Keratinocyte (primary cell): ENCODE measurements around the gene PCARE. TPM values are rescaled to one million over a fixed set of nuclear protein-coding genes. Genes with fewer than 3 reads are reported as not detected.

Experiments used
- DNase-seq: peaks from one replicate; pipeline ENCODE4 v3.0.0-alpha.2; 2011; ENCODE audit warnings: low read depth, missing footprints, low spot score
- FAIRE-seq: peaks from 2 replicates; lab custom pipeline; 2011; peaks lifted over from hg19 to GRCh38; lab: Jason Lieb, UNC
- H2AFZ ChIP-seq: 2 replicates; pipeline ENCODE4 v1.6.0; 2012; ENCODE audit warnings: low read length, control low read depth, inconsistent platforms; ENCODE audit not compliant: control insufficient read depth
- H3K27ac ChIP-seq: 2 replicates; pipeline ENCODE4 v1.5.1; 2011; ENCODE audit warnings: low read length; ENCODE audit not compliant: control insufficient read depth, insufficient read depth
- H3K27me3 ChIP-seq: 3 replicates; pipeline ENCODE4 v1.6.0; 2011; ENCODE audit warnings: low read length; ENCODE audit not compliant: control insufficient read depth, insufficient read depth; ENCODE audit errors: extremely low read depth
- H3K36me3 ChIP-seq, 2 experiments: 2 replicates in 1 of 2; 3 replicates in 1 of 2; pipeline ENCODE4 v1.5.1; 2011; ENCODE audit warnings: low read length in 2 of 2, mild to moderate bottlenecking in 1 of 2; ENCODE audit not compliant: control insufficient read depth in 2 of 2, insufficient read depth in 2 of 2; ENCODE audit errors: extremely low read depth in 1 of 2
- H3K4me1 ChIP-seq: 3 replicates; pipeline ENCODE4 v1.5.1; 2011; ENCODE audit warnings: low read length; ENCODE audit not compliant: control insufficient read depth, insufficient read depth; ENCODE audit errors: extremely low read depth
- H3K4me2 ChIP-seq: 3 replicates; pipeline ENCODE4 v1.6.0; 2011; ENCODE audit warnings: low read depth, low read length; ENCODE audit not compliant: control insufficient read depth, insufficient read depth; ENCODE audit errors: extremely low read depth
- H3K4me3 ChIP-seq, 3 experiments: fragments of 200-600 bp in 1 of 3; sonication (generic) in 1 of 3; 2 replicates in 2 of 3; 3 replicates in 1 of 3; pipeline ENCODE4 v1.5.1; 2011 to 2016; ENCODE audit warnings: low read length in 3 of 3, mild to moderate bottlenecking in 3 of 3, control low read depth in 2 of 3, inconsistent platforms in 1 of 3, low read depth in 1 of 3, mixed read lengths in 1 of 3, mixed run types in 1 of 3, moderate library complexity in 1 of 3; ENCODE audit not compliant: control insufficient read depth in 2 of 3, insufficient read depth in 2 of 3; ENCODE audit errors: extremely low read depth in 1 of 3
- H3K79me2 ChIP-seq: 2 replicates; pipeline ENCODE4 v1.6.0; 2012; ENCODE audit warnings: low read length; ENCODE audit not compliant: control insufficient read depth, insufficient read depth
- H3K9ac ChIP-seq: 3 replicates; pipeline ENCODE4 v1.6.0; 2011; ENCODE audit warnings: low read length; ENCODE audit not compliant: control insufficient read depth, insufficient read depth; ENCODE audit errors: extremely low read depth
- H3K9me1 ChIP-seq: 3 replicates; pipeline ENCODE4 v1.6.0; 2011; ENCODE audit warnings: low read length; ENCODE audit not compliant: control insufficient read depth, insufficient read depth; ENCODE audit errors: extremely low read depth
- H3K9me3 ChIP-seq: 2 replicates; pipeline ENCODE4 v1.5.1; 2012; ENCODE audit warnings: low read depth, low read length; ENCODE audit not compliant: control insufficient read depth
- H4K20me1 ChIP-seq: 3 replicates; pipeline ENCODE4 v1.6.0; 2011; ENCODE audit warnings: low read length; ENCODE audit not compliant: control insufficient read depth, insufficient read depth; ENCODE audit errors: extremely low read depth
- CTCF ChIP-seq, 3 experiments: IDR thresholded peaks in 1 of 3; conservative IDR thresholded peaks in 1 of 3; optimal IDR thresholded peaks in 1 of 3; 2 replicates in 2 of 3; 3 replicates in 1 of 3; pipeline versions ENCODE3 to v1.5.1; 2011; ENCODE audit warnings: low read length in 3 of 3, mild to moderate bottlenecking in 3 of 3, moderate library complexity in 2 of 3, control low read depth in 1 of 3, inconsistent platforms in 1 of 3; ENCODE audit not compliant: insufficient read depth in 2 of 3; ENCODE audit errors: extremely low read depth in 1 of 3
- EZH2 ChIP-seq: IDR thresholded peaks from one replicate; pipeline ENCODE4 v1.6.1; 2012; ENCODE audit warnings: inconsistent platforms, mild to moderate bottlenecking, low read length, moderate library complexity
- dilution Hi-C: fragments of 300-500 bp; cut with MboI; formaldehyde crosslinking; loops from one replicate; pipeline ENCODE4 v1.7.0; 2020; ENCODE audit warnings: low sequenced_read_pairs; ENCODE audit not compliant: extremely low pct_ligation_motif_present
- polyA plus RNA-seq, 5 experiments: library from polyadenylated mRNA; depleted of rRNA in 3 of 5; stranded (reverse) in 3 of 5; stranded (forward) in 1 of 5; unstranded in 1 of 5; fragments of >200 nt; gene quantifications; 1 replicate in 1 of 5; 2 replicates in 3 of 5; 3 replicates in 1 of 5; pipeline versions ENCODE4 v1.2.1 to v1.2.3, GENCODE V29; 2011 to 2012; ENCODE audit warnings: missing spikeins in 2 of 5, low read depth in 1 of 5, low replicate concordance in 1 of 5

PCARE gene
- polyA plus RNA-seq, 1 donor (not counting 4 experiments of a cell fraction or from before 2014, with no cell fraction given), result not detected

- peak; percentile 57 for FAIRE-seq
- Histone ChIP-seq H3K9me3 (no peaks in the 10 kb centered on the region), H3K9ac (peak overlapping the region; percentile 85), H3K36me3 (peaks cover 0 to 1% of the 10 kb centered on the region in 2 experiments), H3K27me3 (no peaks in the 10 kb centered on the region), H3K9me1 (no peaks in the 10 kb centered on the region), H4K20me1 (no peaks in the 10 kb centered on the region), H3K4me1 (peaks cover 51% of the 10 kb centered on the region), H3K4me2 (peak overlapping the region; percentile 61), H3K79me2 (peaks cover 10% of the 10 kb centered on the region), H3K4me3 (peak overlapping the region; percentile 5 to 67 (median 49)), H2AFZ (no peak overlapping the region), H3K27ac (peak overlapping the region; percentile 66)
- dilution Hi-C loops, result no loop called here
- DNase-seq, result no peak
- TF ChIP-seq CTCF (optimal IDR thresholded peaks at IDR 0.05 in 1 of 3, IDR thresholded peaks at IDR 0.05 in 1 of 3, conservative IDR thresholded peaks at IDR 0.05 in 1 of 3; ENCODE audit: extremely low read depth in 1 of 3, insufficient read depth in 2 of 3, low read length in 3 of 3), result no peak
- no peak for TF ChIP-seq EZH2
Measured at GRCh38 chr2:29113891-29114321, 39.6 kb upstream of the PCARE start.

- H2AFZ ChIP-seq, result no peak overlapping the region
- H3K4me2 ChIP-seq, result no peak overlapping the region
- H3K27me3 ChIP-seq, result no peaks in the 10 kb centered on the region
- no peaks in the 10 kb centered on the region for H3K9me1 ChIP-seq
- dilution Hi-C loops, result no loop called here
- H3K27ac ChIP-seq, result no peak overlapping the region
- H4K20me1 ChIP-seq, result no peaks in the 10 kb centered on the region
- TF ChIP-seq EZH2, result no peak
- TF ChIP-seq CTCF (optimal IDR thresholded peaks at IDR 0.05 in 1 of 3, IDR thresholded peaks at IDR 0.05 in 1 of 3, conservative IDR thresholded peaks at IDR 0.05 in 1 of 3; ENCODE audit: extremely low read depth in 1 of 3, insufficient read depth in 2 of 3, low read length in 3 of 3), result no peak
- H3K4me1 ChIP-seq, result peaks cover 51% of the 10 kb centered on the region
- H3K79me2 ChIP-seq, result peaks cover 10% of the 10 kb centered on the region
- no peak for DNase-seq
- peaks cover 0 to 1% of the 10 kb centered on the region in 2 experiments for H3K36me3 ChIP-seq
- no peak overlapping the region for H3K9ac ChIP-seq
- no peaks in the 10 kb centered on the region for H3K9me3 ChIP-seq
- H3K4me3 ChIP-seq, result no peak overlapping the region
- FAIRE-seq, result no peak
Measured at GRCh38 chr2:29113027-29113686, 38.8 kb upstream of the PCARE start.
